ENCODE data around the gene KRTAP8-1. TPM values are rescaled to one million over a fixed set of nuclear protein-coding genes. Genes with fewer than 3 reads are reported as not detected.

The KRTAP8-1 gene
- not detected for polyA plus RNA-seq (ENCODE audit: insufficient read length in 4 of 4)

- no peak for DNase-seq (ENCODE audit: low read depth in 4 of 4, low spot score in 3 of 4)
These were observed at the start of gene KRTAP8-1 for GRCh38 chr21:30813174-30813573. Gene KRTAP8-1, minus strand, starts transcription at chr21:30813274. Its CDS starts 54 bp downstream, at chr21:30813220.

GRCh38 chr21:30847627-30848500 is 34.8 kb upstream of the KRTAP8-1 start:
- DNase-seq (ENCODE audit: low read depth in 4 of 4, low spot score in 3 of 4) = no peak

- DNase-seq (ENCODE audit: low read depth in 4 of 4, low spot score in 3 of 4) = no peak
These were observed 29.9 kb upstream of the KRTAP8-1 start for GRCh38 chr21:30842990-30843389.

GRCh38 chr21:30839304-30839703 is 26.2 kb upstream of the KRTAP8-1 start:
- no peak for DNase-seq (ENCODE audit: low read depth in 4 of 4, low spot score in 3 of 4)

- DNase-seq (ENCODE audit: low read depth in 4 of 4, low spot score in 3 of 4) = no peak
These were observed 25.5 kb upstream of the KRTAP8-1 start for GRCh38 chr21:30838536-30838935.

- no peak for DNase-seq (ENCODE audit: low read depth in 4 of 4, low spot score in 3 of 4)
These were observed 18.2 kb upstream of the KRTAP8-1 start for GRCh38 chr21:30831194-30831765.

- DNase-seq (ENCODE audit: low read depth in 4 of 4, low spot score in 3 of 4) = no peak
These were observed 16.6 kb upstream of the KRTAP8-1 start, which contains the start of gene KRTAP7-1 for GRCh38 chr21:30829659-30830058. Gene KRTAP7-1, minus strand, starts transcription at chr21:30829759. Its CDS starts 61 bp downstream, at chr21:30829698.

- DNase-seq (ENCODE audit: low read depth in 4 of 4, low spot score in 3 of 4) = no peak
These were observed 6.0 kb upstream of the KRTAP8-1 start for GRCh38 chr21:30818837-30819610.

GRCh38 chr21:30800605-30801004 is 12.5 kb downstream of the KRTAP8-1 start:
- DNase-seq (ENCODE audit: low read depth in 4 of 4, low spot score in 3 of 4) = no peak

- no peak for DNase-seq (ENCODE audit: low read depth in 4 of 4, low spot score in 3 of 4)
These were observed 19.3 kb downstream of the KRTAP8-1 start for GRCh38 chr21:30793581-30794314.

- no peak for DNase-seq (ENCODE audit: low read depth in 4 of 4, low spot score in 3 of 4)
These were observed 33.8 kb downstream of the KRTAP8-1 start for GRCh38 chr21:30779249-30779648.

- no peak for DNase-seq (ENCODE audit: low read depth in 4 of 4, low spot score in 3 of 4)
These were observed 43.2 kb downstream of the KRTAP8-1 start for GRCh38 chr21:30769724-30770431.

Other genes with a start within 250 kb of the KRTAP8-1 start
- gene KRTAP22-2, start 222.9 kb downstream of the KRTAP8-1 start, polyA plus RNA-seq (ENCODE audit: insufficient read length in 4 of 4) = not detected
- gene KRTAP6-3, start 220.8 kb downstream of the KRTAP8-1 start, polyA plus RNA-seq (ENCODE audit: insufficient read length in 4 of 4) = not detected
- gene KRTAP6-2, start 214.4 kb downstream of the KRTAP8-1 start, polyA plus RNA-seq (ENCODE audit: insufficient read length in 4 of 4) = not detected
- not detected for gene KRTAP22-1, start 212.2 kb downstream of the KRTAP8-1 start, polyA plus RNA-seq (ENCODE audit: insufficient read length in 4 of 4)
- not detected for gene KRTAP6-1, start 199.3 kb downstream of the KRTAP8-1 start, polyA plus RNA-seq (ENCODE audit: insufficient read length in 4 of 4)
- not detected for gene KRTAP20-1, start 196.8 kb downstream of the KRTAP8-1 start, polyA plus RNA-seq (ENCODE audit: insufficient read length in 4 of 4)
- gene KRTAP20-4, start 192.6 kb downstream of the KRTAP8-1 start, polyA plus RNA-seq (ENCODE audit: insufficient read length in 4 of 4) = not detected
- not detected for gene KRTAP20-2, start 178.1 kb downstream of the KRTAP8-1 start, polyA plus RNA-seq (ENCODE audit: insufficient read length in 4 of 4)
- not detected for gene KRTAP20-3, start 170.4 kb downstream of the KRTAP8-1 start, polyA plus RNA-seq (ENCODE audit: insufficient read length in 4 of 4)
- not detected for gene KRTAP21-3, start 94.5 kb downstream of the KRTAP8-1 start, polyA plus RNA-seq (ENCODE audit: insufficient read length in 4 of 4)
- gene KRTAP21-2, start 66.0 kb downstream of the KRTAP8-1 start, polyA plus RNA-seq (ENCODE audit: insufficient read length in 4 of 4) = not detected
- gene KRTAP21-1, start 57.8 kb downstream of the KRTAP8-1 start, polyA plus RNA-seq (ENCODE audit: insufficient read length in 4 of 4) = not detected
- not detected for gene KRTAP7-1, start 16.5 kb upstream of the KRTAP8-1 start, polyA plus RNA-seq (ENCODE audit: insufficient read length in 4 of 4)
- gene KRTAP11-1, start 68.3 kb upstream of the KRTAP8-1 start, polyA plus RNA-seq (ENCODE audit: insufficient read length in 4 of 4) = not detected
- gene KRTAP19-8, start 225.2 kb upstream of the KRTAP8-1 start, polyA plus RNA-seq (ENCODE audit: insufficient read length in 4 of 4) = not detected

Data from left renal pelvis (tissue), 4 donors.